GM23338 (cell line): ENCODE results near the gene MRPL1. TPM values are rescaled to one million over a fixed set of nuclear protein-coding genes. Genes with fewer than 3 reads are reported as not detected.

Experiments
- ATAC-seq: fragments of 200-7000 bp; cut with Tn5 transposase; 3 replicates; pipeline ENCODE4 v1.9.1; 2020
- DNase-seq: peaks from one replicate; pipeline ENCODE4 v3.0.0-alpha.2; 2015; ENCODE audit warnings: low spot score
- H2AFZ ChIP-seq: fragments of 200-600 bp; sonication (generic); 2 replicates; pipeline ENCODE4 v1.8.0; 2016; ENCODE audit warnings: antibody characterized with exemption, mild to moderate bottlenecking, moderate library complexity
- H3F3A ChIP-seq: fragments of 200-600 bp; sonication (generic); replicated peaks from 2 replicates; pipeline ENCODE4 v1.8.0; 2017; ENCODE audit warnings: antibody characterized with exemption, mixed run types, low read depth
- H3K27ac ChIP-seq: fragments of 200-600 bp; sonication (generic); 2 replicates; pipeline ENCODE4 v1.6.1; 2016; ENCODE audit warnings: low read depth
- H3K27me3 ChIP-seq: fragments of 200-600 bp; sonication (generic); 2 replicates; pipeline ENCODE4 v1.8.0; 2016; ENCODE audit warnings: mild to moderate bottlenecking, mixed run types, moderate library complexity; ENCODE audit not compliant: insufficient read depth
- H3K36me3 ChIP-seq: fragments of 200-600 bp; sonication (generic); 2 replicates; pipeline ENCODE4 v1.8.0; 2016; ENCODE audit warnings: mild to moderate bottlenecking; ENCODE audit not compliant: insufficient read depth
- H3K4me1 ChIP-seq: fragments of 200-600 bp; sonication (generic); 2 replicates; pipeline ENCODE4 v1.8.0; 2016; ENCODE audit warnings: mild to moderate bottlenecking, moderate library complexity; ENCODE audit not compliant: insufficient read depth
- H3K4me2 ChIP-seq: fragments of 200-600 bp; sonication (generic); 2 replicates; pipeline ENCODE4 v1.7.1; 2017; ENCODE audit warnings: mixed run types
- H3K4me3 ChIP-seq: fragments of 200-600 bp; sonication (generic); 2 replicates; pipeline ENCODE4 v1.6.1; 2016; ENCODE audit warnings: mixed run types
- H3K79me2 ChIP-seq: fragments of 200-600 bp; sonication (generic); replicated peaks from 2 replicates; pipeline ENCODE4 v1.8.0; 2017; ENCODE audit warnings: mild to moderate bottlenecking; ENCODE audit not compliant: insufficient read depth
- H3K9me2 ChIP-seq: fragments of 200-600 bp; sonication (generic); 2 replicates; pipeline ENCODE4 v1.8.0; 2017; ENCODE audit not compliant: insufficient read depth
- H4K20me1 ChIP-seq: fragments of 200-600 bp; sonication (generic); replicated peaks from 2 replicates; pipeline ENCODE4 v1.8.0; 2017; ENCODE audit warnings: mild to moderate bottlenecking; ENCODE audit not compliant: insufficient read depth
- H3K27ac Mint-ChIP-seq: 2 replicates; pipeline ENCODE4 v1.8.0; 2020; ENCODE audit warnings: inconsistent platforms, mild to moderate bottlenecking, moderate library complexity, mixed read lengths
- H3K27me3 Mint-ChIP-seq: 3 replicates; pipeline ENCODE4 v1.8.0; 2022; ENCODE audit warnings: low read depth, mild to moderate bottlenecking, moderate library complexity, mixed read lengths, inconsistent platforms; ENCODE audit not compliant: insufficient read depth, poor library complexity
- H3K36me3 Mint-ChIP-seq: 3 replicates; pipeline ENCODE4 v1.8.0; 2021; ENCODE audit warnings: low read depth, mild to moderate bottlenecking, inconsistent platforms, moderate library complexity, mixed read lengths
- H3K4me1 Mint-ChIP-seq: 3 replicates; pipeline ENCODE4 v1.8.0; 2020; ENCODE audit warnings: mild to moderate bottlenecking, inconsistent platforms, mixed read lengths
- H3K4me3 Mint-ChIP-seq: 3 replicates; pipeline ENCODE4 v1.8.0; 2021; ENCODE audit warnings: moderate library complexity, mild to moderate bottlenecking, inconsistent platforms, mixed read lengths
- H3K9me3 Mint-ChIP-seq: 3 replicates; pipeline ENCODE4 v1.8.0; 2020; ENCODE audit warnings: moderate library complexity, mild to moderate bottlenecking, inconsistent platforms, mixed read lengths
- CREB1 ChIP-seq: fragments of 250-450 bp; sonication (Bioruptor Pico); IDR thresholded peaks from 2 replicates; pipeline ENCODE4 v1.5.0; 2020; ENCODE audit warnings: low read depth, mild to moderate bottlenecking, moderate library complexity
- CTCF ChIP-seq, 2 experiments: fragments of 200-600 bp in 1 of 2; sonication (generic) in 1 of 2; conservative IDR thresholded peaks; 2 replicates each; pipeline versions ENCODE4 v1.5.1 to v1.6.1; 2016 to 2017; ENCODE audit warnings: antibody characterized with exemption in 2 of 2, low read depth in 2 of 2, mild to moderate bottlenecking in 2 of 2, moderate library complexity in 1 of 2
- ETS1 ChIP-seq: IDR thresholded peaks from 2 replicates; pipeline ENCODE4 v1.6.1; 2016; ENCODE audit warnings: antibody characterized with exemption
- EZH2 ChIP-seq: fragments of 200-600 bp; sonication (generic); IDR thresholded peaks from one replicate; pipeline ENCODE4 v1.8.0; 2017; ENCODE audit warnings: antibody characterized with exemption, mild to moderate bottlenecking, low read depth; ENCODE audit not compliant: unreplicated experiment
- EZH2phosphoT487 ChIP-seq: fragments of 200-600 bp; sonication (generic); IDR thresholded peaks from one replicate; pipeline ENCODE4 v1.8.1; 2018; ENCODE audit warnings: antibody characterized with exemption; ENCODE audit not compliant: unreplicated experiment
- JUNB ChIP-seq: IDR thresholded peaks from one replicate; pipeline ENCODE4 v1.6.1; 2016; ENCODE audit warnings: antibody characterized with exemption; ENCODE audit not compliant: unreplicated experiment
- NANOG ChIP-seq: IDR thresholded peaks from 2 replicates; pipeline ENCODE4 v1.6.1; 2016; ENCODE audit warnings: antibody characterized with exemption, borderline replicate concordance
- POLR2AphosphoS5 ChIP-seq: IDR thresholded peaks from 2 replicates; pipeline ENCODE4 v1.6.1; 2016; ENCODE audit warnings: antibody characterized with exemption, low read depth
- REST ChIP-seq: IDR thresholded peaks from one replicate; pipeline ENCODE4 v1.6.1; 2018; ENCODE audit warnings: antibody characterized with exemption; ENCODE audit not compliant: unreplicated experiment
- STAT1 ChIP-seq: IDR thresholded peaks from one replicate; pipeline ENCODE4 v1.6.1; 2016; ENCODE audit warnings: antibody characterized with exemption; ENCODE audit not compliant: unreplicated experiment
- ZNF114 ChIP-seq: fragments of 250-450 bp; sonication (Bioruptor Pico); IDR thresholded peaks from 2 replicates; pipeline ENCODE4 v1.5.0; 2020; ENCODE audit warnings: mild to moderate bottlenecking, moderate library complexity
- ZNF331 ChIP-seq: fragments of 250-450 bp; sonication (Bioruptor Pico); IDR thresholded peaks from 2 replicates; pipeline ENCODE4 v1.5.0; 2020; ENCODE audit warnings: low read depth, mild to moderate bottlenecking, moderate library complexity
- ZNF462 ChIP-seq: fragments of 250-450 bp; sonication (Bioruptor Pico); IDR thresholded peaks from 2 replicates; pipeline ENCODE4 v1.5.0; 2020; ENCODE audit warnings: mild to moderate bottlenecking, moderate library complexity
- polyA plus RNA-seq: library from polyadenylated mRNA; unstranded; fragments of >200 nt; fragmentation: Nextera tagmentation; extraction: Ambion mirVana; gene quantifications from 2 replicates; pipeline ENCODE4 v1.2.1, GENCODE V29; 2016
- total RNA-seq: library from RNA; depleted of rRNA; stranded (reverse); fragments of >200 nt; shearing (Covaris generic); gene quantifications from 2 replicates; pipeline ENCODE4 v1.2.3, GENCODE V29; 2014

Gene MRPL1
- total and polyA plus RNA-seq, 2 experiments from 2014 or later: 29.2 to 46.5 TPM

- ATAC-seq: no peak
- TF ChIP-seq NANOG (no peak), EZH2phosphoT487 (no peak), CREB1 (CRISPR knock-in tag) (no peak), ZNF462 (no peak), POLR2AphosphoS5 (no peak), STAT1 (no peak), ZNF331 (CRISPR knock-in tag) (no peak), EZH2 (no peak), REST (no peak), ZNF114 (no peak), CTCF (conservative IDR thresholded peaks at IDR 0.05; ENCODE audit: low read depth in 2 of 2) (no peak), ETS1 (no peak), JUNB (no peak)
- DNase-seq: no peak
- H3K79me2 ChIP-seq: no peaks in the 10 kb centered on the region
- Mint-ChIP-seq H3K27ac (no peak overlapping the region), H3K36me3 (peaks cover 6% of the 10 kb centered on the region; the same call in 1 of the 3 replicates), H3K27me3 (peaks cover 4% of the 10 kb centered on the region), H3K4me3 (no peak overlapping the region), H3K4me1 (no peaks in the 10 kb centered on the region), H3K9me3 (no peaks in the 10 kb centered on the region)
- no peak overlapping the region for H3K27ac ChIP-seq
- H3K36me3 ChIP-seq: no peaks in the 10 kb centered on the region
- H3K4me3 ChIP-seq: no peak overlapping the region
- H3F3A ChIP-seq: no peaks in the 10 kb centered on the region
- H3K9me2 ChIP-seq: no peaks in the 10 kb centered on the region
- H3K4me1 ChIP-seq: no peaks in the 10 kb centered on the region
- no peak overlapping the region for H3K4me2 ChIP-seq
- no peak overlapping the region for H2AFZ ChIP-seq
- no peaks in the 10 kb centered on the region; the same call in 1 of the 2 replicates for H4K20me1 ChIP-seq
- H3K27me3 ChIP-seq: no peaks in the 10 kb centered on the region
Measured at GRCh38 chr4:77910676-77911075, 48.0 kb downstream of the MRPL1 start.
